Cardiac fibroblast (primary cell): ENCODE results near the gene DMKN.

Experiments
- DNase-seq, 2 donors: peaks; one replicate each; pipeline versions ENCODE4 v3.0.0 to v3.0.0-alpha.2; 2010; ENCODE audit warnings: low read depth in 2 of 2
- H3K4me3 ChIP-seq, 2 donors: replicated peaks in 1 of 2; 1 replicate in 1 of 2; 2 replicates in 1 of 2; pipeline ENCODE4 v1.5.1; 2011; ENCODE audit warnings: low read depth in 2 of 2, low read length in 2 of 2, mild to moderate bottlenecking in 2 of 2, moderate library complexity in 1 of 2
- CTCF ChIP-seq: IDR thresholded peaks from one replicate; pipeline ENCODE4 v1.5.1; 2011; ENCODE audit warnings: low read depth, mild to moderate bottlenecking, low read length, inconsistent platforms

The DMKN gene

GRCh38 chr19:35508129-35508528 is 5.3 kb downstream of the DMKN start:
- no peak for TF ChIP-seq CTCF
- DNase-seq, result no peak
- H3K4me3 ChIP-seq, result no peak overlapping the region

GRCh38 chr19:35507561-35507960 is 5.9 kb downstream of the DMKN start:
- no peak for TF ChIP-seq CTCF
- no peak for DNase-seq
- no peak overlapping the region for H3K4me3 ChIP-seq

GRCh38 chr19:35506011-35506410 is 7.4 kb downstream of the DMKN start:
- no peak for DNase-seq
- H3K4me3 ChIP-seq, result no peak overlapping the region
- TF ChIP-seq CTCF, result no peak

GRCh38 chr19:35502751-35503150 is 10.7 kb downstream of the DMKN start:
- no peak overlapping the region for H3K4me3 ChIP-seq
- no peak for TF ChIP-seq CTCF
- DNase-seq, result no peak

- H3K4me3 ChIP-seq, result no peak overlapping the region
- DNase-seq, result peak in 1 of 2 donors; percentile 47
Measured at GRCh38 chr19:35501684-35502083, 11.8 kb downstream of the DMKN start.

GRCh38 chr19:35500611-35501010 is 12.8 kb downstream of the DMKN start:
- no peak for TF ChIP-seq CTCF
- no peak for DNase-seq
- no peak overlapping the region for H3K4me3 ChIP-seq

More at GRCh38 chr19:35501684-35502083, 11.8 kb downstream of the DMKN start:
- TF ChIP-seq CTCF, result no peak

GRCh38 chr19:35498984-35499527 is 14.4 kb downstream of the DMKN start:
- TF ChIP-seq CTCF, result no peak
- no peak overlapping the region for H3K4me3 ChIP-seq
- no peak for DNase-seq
